DND-41 (cell line): ENCODE data around the gene SLC25A41.

ENCODE experiments used
- EZH2 ChIP-seq: IDR thresholded peaks from 3 replicates; pipeline ENCODE4 v1.6.1; 2012; ENCODE audit warnings: borderline replicate concordance, low read depth, mild to moderate bottlenecking, moderate library complexity, low read length, inconsistent platforms; ENCODE audit not compliant: severe bottlenecking
- TF ChIP-seq, protein P1 (sequence below): IDR thresholded peaks from 2 replicates; pipeline ENCODE4 v1.5.1; 2012; ENCODE audit warnings: borderline replicate concordance, low read length, moderate library complexity, mild to moderate bottlenecking; ENCODE audit not compliant: poor library complexity, severe bottlenecking; ENCODE audit errors: extremely low read depth

DNA sequence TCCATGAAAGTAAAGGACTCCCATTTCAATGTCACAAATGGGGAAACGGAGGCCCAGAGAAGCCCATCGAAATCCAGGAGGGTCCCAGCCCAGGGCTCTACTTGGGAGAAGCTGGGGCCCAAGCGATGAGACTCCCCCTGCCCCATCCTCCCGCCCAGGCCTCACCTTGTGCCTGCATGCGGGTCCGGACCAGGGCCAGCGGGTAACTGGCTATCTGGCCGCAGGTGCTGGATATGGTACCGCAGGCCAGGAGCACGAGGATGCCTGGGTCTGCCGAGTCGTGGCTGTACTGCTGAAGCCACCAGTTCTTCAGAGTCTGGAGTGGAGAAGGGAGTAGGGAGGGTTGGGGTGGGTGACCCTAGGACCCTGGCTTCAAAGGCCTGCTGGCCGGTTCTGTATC is 10.4 kb upstream of the SLC25A41 start:
- TF ChIP-seq, protein P1, sequence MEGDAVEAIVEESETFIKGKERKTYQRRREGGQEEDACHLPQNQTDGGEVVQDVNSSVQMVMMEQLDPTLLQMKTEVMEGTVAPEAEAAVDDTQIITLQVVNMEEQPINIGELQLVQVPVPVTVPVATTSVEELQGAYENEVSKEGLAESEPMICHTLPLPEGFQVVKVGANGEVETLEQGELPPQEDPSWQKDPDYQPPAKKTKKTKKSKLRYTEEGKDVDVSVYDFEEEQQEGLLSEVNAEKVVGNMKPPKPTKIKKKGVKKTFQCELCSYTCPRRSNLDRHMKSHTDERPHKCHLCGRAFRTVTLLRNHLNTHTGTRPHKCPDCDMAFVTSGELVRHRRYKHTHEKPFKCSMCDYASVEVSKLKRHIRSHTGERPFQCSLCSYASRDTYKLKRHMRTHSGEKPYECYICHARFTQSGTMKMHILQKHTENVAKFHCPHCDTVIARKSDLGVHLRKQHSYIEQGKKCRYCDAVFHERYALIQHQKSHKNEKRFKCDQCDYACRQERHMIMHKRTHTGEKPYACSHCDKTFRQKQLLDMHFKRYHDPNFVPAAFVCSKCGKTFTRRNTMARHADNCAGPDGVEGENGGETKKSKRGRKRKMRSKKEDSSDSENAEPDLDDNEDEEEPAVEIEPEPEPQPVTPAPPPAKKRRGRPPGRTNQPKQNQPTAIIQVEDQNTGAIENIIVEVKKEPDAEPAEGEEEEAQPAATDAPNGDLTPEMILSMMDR: no peak
- TF ChIP-seq EZH2: no peak
